Liver (tissue), 9 donors: ENCODE results near the gene LRRC8A. TPM values are rescaled to one million over a fixed set of nuclear protein-coding genes. Genes with fewer than 3 reads are reported as not detected.

Experiments
- DNase-seq: peaks from one replicate; pipeline ENCODE4 v3.0.0-alpha.2; 2017; ENCODE audit warnings: low spot score
- H3K27ac ChIP-seq, 2 donors: one replicate each; pipeline ENCODE4 v1.7.0; 2013; ENCODE audit warnings: inconsistent platforms in 2 of 2, low read length in 2 of 2, control low read depth in 1 of 2, low read depth in 1 of 2, mild to moderate bottlenecking in 1 of 2
- H3K27me3 ChIP-seq, 4 donors: one replicate each; pipeline versions ENCODE4 v1.6.1 to v1.7.0; 2013; ENCODE audit warnings: low read length in 3 of 4, inconsistent platforms in 1 of 4, mild to moderate bottlenecking in 1 of 4, moderate library complexity in 1 of 4; ENCODE audit not compliant: control insufficient read depth in 4 of 4, insufficient read depth in 4 of 4
- H3K36me3 ChIP-seq, 4 donors: one replicate each; pipeline versions ENCODE4 v1.6.1 to v1.7.0; 2013; ENCODE audit warnings: low read length in 3 of 4, mild to moderate bottlenecking in 3 of 4, low read depth in 1 of 4, moderate library complexity in 1 of 4; ENCODE audit not compliant: control insufficient read depth in 4 of 4, insufficient read depth in 3 of 4
- H3K4me1 ChIP-seq, 4 donors: one replicate each; pipeline versions ENCODE4 v1.6.1 to v1.7.0; 2013; ENCODE audit warnings: low read length in 3 of 4, mild to moderate bottlenecking in 3 of 4, moderate library complexity in 1 of 4; ENCODE audit not compliant: control insufficient read depth in 4 of 4, insufficient read depth in 4 of 4
- H3K4me3 ChIP-seq, 3 donors: one replicate each; pipeline versions ENCODE4 v1.6.1 to v1.7.0; 2013; ENCODE audit warnings: low read length in 3 of 3, control low read depth in 1 of 3, low read depth in 1 of 3, mild to moderate bottlenecking in 1 of 3
- H3K9ac ChIP-seq, 2 donors: one replicate each; pipeline ENCODE4 v1.7.0; 2013; ENCODE audit warnings: low read length in 2 of 2, mild to moderate bottlenecking in 2 of 2, moderate library complexity in 2 of 2, control low read depth in 1 of 2, low read depth in 1 of 2
- H3K9me3 ChIP-seq, 4 donors: one replicate each; pipeline versions ENCODE4 v1.6.1 to v1.7.0; 2013; ENCODE audit warnings: low read length in 3 of 4; ENCODE audit not compliant: control insufficient read depth in 4 of 4
- ATF3 ChIP-seq: IDR thresholded peaks from 2 replicates; pipeline ENCODE4 v1.6.1; 2016; ENCODE audit warnings: antibody characterized with exemption
- CTCF ChIP-seq: fragments of 150-350 bp; IDR thresholded peaks from 2 replicates; pipeline ENCODE4 v1.5.1; 2017; ENCODE audit warnings: improper control_type of control experiment, low read depth, low read length; ENCODE audit not compliant: missing input control
- EGR1 ChIP-seq, 2 donors: IDR thresholded peaks; 2 replicates each; pipeline ENCODE4 v1.6.1; 2016 to 2018; ENCODE audit warnings: antibody characterized with exemption in 2 of 2, low read depth in 2 of 2
- FOXA1 ChIP-seq: IDR thresholded peaks from 2 replicates; pipeline ENCODE4 v1.6.1; 2016; ENCODE audit warnings: antibody characterized with exemption
- FOXA2 ChIP-seq: IDR thresholded peaks from 2 replicates; pipeline ENCODE4 v1.6.1; 2016; ENCODE audit warnings: antibody characterized with exemption
- GABPA ChIP-seq, 2 donors: IDR thresholded peaks in 1 of 2; conservative IDR thresholded peaks in 1 of 2; 2 replicates each; pipeline ENCODE4 v1.6.1; 2016; ENCODE audit warnings: antibody characterized with exemption in 2 of 2, mild to moderate bottlenecking in 1 of 2, moderate library complexity in 1 of 2
- HNF4A ChIP-seq, 2 donors: conservative IDR thresholded peaks; 2 replicates each; pipeline ENCODE4 v1.6.1; 2016; ENCODE audit warnings: antibody characterized with exemption in 2 of 2, mild to moderate bottlenecking in 2 of 2
- HNF4G ChIP-seq: IDR thresholded peaks from 2 replicates; pipeline ENCODE4 v1.6.1; 2016; ENCODE audit warnings: antibody characterized with exemption
- JUND ChIP-seq, 2 donors: IDR thresholded peaks; 2 replicates each; pipeline ENCODE4 v1.6.1; 2016; ENCODE audit warnings: antibody characterized with exemption in 2 of 2
- MAX ChIP-seq: IDR thresholded peaks from 2 replicates; pipeline ENCODE4 v1.6.1; 2016; ENCODE audit warnings: antibody characterized with exemption
- NR2F2 ChIP-seq: IDR thresholded peaks from 2 replicates; pipeline ENCODE4 v1.6.1; 2016; ENCODE audit warnings: antibody characterized with exemption
- RAD21 ChIP-seq, 2 donors: IDR thresholded peaks; 2 replicates each; pipeline ENCODE4 v1.6.1; 2016; ENCODE audit warnings: antibody characterized with exemption in 2 of 2, mild to moderate bottlenecking in 2 of 2
- RXRA ChIP-seq, 2 donors: IDR thresholded peaks; 2 replicates each; pipeline ENCODE4 v1.6.1; 2017 to 2018; ENCODE audit warnings: antibody characterized with exemption in 2 of 2, mild to moderate bottlenecking in 1 of 2
- SP1 ChIP-seq: IDR thresholded peaks from 2 replicates; pipeline ENCODE4 v1.6.1; 2018; ENCODE audit warnings: antibody characterized with exemption, mild to moderate bottlenecking
- TAF1 ChIP-seq: conservative IDR thresholded peaks from 2 replicates; pipeline ENCODE4 v1.6.1; 2016; ENCODE audit warnings: antibody characterized with exemption, mild to moderate bottlenecking
- YY1 ChIP-seq: IDR thresholded peaks from 2 replicates; pipeline ENCODE4 v1.6.1; 2016; ENCODE audit warnings: antibody characterized with exemption, mild to moderate bottlenecking
- WGBS: extraction: QIAGEN DNeasy Blood & Tissue Kit; methylation state at CpG from one replicate; pipeline ENCODE4 v1.1.7; 2013; 5-methylcytosine and 5-hydroxymethylcytosine counted together
- polyA plus RNA-seq, 2 donors: library from polyadenylated mRNA; stranded (reverse) in 1 of 2; unstranded in 1 of 2; fragments of 200-250 nt in 1 of 2; fragments of >200 nt in 1 of 2; fragmentation: Nextera tagmentation in 1 of 2; extraction: Ambion mirVana in 1 of 2; gene quantifications; one replicate each; pipeline versions ENCODE4 v1.2.1 to v1.2.3, GENCODE V29; 2013 to 2015
- total RNA-seq, 2 donors: library from RNA; depleted of rRNA; stranded (reverse); fragments of >200 nt; gene quantifications; one replicate each; pipeline ENCODE4 v1.2.3, GENCODE V29; 2014
- TF ChIP-seq, protein P1 (sequence below): IDR thresholded peaks from 2 replicates; pipeline ENCODE4 v1.6.1; 2016; ENCODE audit warnings: antibody characterized with exemption, mild to moderate bottlenecking
- donor health status: healthy.
- donor health status: healthy.
- donor health status: healthy.
- donor health status: healthy.
- donor health status: healthy.

LRRC8A gene
- total and polyA plus RNA-seq, 4 donors: 14.6 to 22.8 (median 17.9) TPM

DNA sequence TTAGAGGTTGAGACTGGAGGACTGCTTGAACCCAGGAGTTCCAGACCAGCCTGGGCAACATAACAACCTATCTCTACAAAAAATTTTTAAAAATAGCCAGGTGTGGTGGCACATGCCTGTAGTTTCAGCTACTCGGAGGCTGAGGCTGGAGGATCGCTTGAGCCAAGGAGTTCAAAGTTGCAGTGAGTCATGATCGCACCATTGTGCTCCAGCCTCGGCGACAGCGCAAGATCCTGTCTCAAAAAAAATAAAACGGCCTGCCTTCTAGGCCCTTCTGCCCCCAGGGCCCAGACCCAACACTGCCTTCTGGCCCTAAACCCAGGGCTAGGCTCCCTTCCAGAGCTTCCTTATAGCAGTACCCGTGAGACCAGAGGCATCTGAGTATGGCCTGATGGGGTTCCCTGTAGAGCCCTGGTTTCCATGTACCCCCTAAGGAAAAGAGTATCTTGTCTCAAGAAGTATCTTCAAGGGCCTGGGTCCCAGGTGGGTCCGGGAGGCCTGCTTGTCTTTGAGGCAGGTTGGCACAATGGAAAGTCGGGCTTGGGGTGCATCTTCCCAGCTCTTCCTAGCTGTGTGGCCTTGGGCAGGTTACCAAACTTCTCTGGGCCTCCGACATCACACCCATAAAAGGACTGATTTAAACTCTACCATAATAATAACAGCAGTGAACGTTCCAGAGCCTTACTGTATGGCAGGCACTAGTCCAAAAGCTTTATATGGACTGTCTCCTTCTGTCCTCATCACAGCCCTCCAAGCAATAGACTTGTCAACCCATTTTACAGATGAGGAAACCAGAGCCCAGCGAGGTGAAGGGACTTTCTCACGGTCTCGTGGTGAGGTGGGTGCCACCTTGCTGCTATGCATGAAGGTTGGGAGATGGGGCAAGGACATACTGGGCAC, 9.6 kb downstream of the LRRC8A start:
- peaks cover 3 to 28% (median 10%) of the 10 kb centered on the region in 4 donors for H3K4me1 ChIP-seq
- TF ChIP-seq, protein P1, sequence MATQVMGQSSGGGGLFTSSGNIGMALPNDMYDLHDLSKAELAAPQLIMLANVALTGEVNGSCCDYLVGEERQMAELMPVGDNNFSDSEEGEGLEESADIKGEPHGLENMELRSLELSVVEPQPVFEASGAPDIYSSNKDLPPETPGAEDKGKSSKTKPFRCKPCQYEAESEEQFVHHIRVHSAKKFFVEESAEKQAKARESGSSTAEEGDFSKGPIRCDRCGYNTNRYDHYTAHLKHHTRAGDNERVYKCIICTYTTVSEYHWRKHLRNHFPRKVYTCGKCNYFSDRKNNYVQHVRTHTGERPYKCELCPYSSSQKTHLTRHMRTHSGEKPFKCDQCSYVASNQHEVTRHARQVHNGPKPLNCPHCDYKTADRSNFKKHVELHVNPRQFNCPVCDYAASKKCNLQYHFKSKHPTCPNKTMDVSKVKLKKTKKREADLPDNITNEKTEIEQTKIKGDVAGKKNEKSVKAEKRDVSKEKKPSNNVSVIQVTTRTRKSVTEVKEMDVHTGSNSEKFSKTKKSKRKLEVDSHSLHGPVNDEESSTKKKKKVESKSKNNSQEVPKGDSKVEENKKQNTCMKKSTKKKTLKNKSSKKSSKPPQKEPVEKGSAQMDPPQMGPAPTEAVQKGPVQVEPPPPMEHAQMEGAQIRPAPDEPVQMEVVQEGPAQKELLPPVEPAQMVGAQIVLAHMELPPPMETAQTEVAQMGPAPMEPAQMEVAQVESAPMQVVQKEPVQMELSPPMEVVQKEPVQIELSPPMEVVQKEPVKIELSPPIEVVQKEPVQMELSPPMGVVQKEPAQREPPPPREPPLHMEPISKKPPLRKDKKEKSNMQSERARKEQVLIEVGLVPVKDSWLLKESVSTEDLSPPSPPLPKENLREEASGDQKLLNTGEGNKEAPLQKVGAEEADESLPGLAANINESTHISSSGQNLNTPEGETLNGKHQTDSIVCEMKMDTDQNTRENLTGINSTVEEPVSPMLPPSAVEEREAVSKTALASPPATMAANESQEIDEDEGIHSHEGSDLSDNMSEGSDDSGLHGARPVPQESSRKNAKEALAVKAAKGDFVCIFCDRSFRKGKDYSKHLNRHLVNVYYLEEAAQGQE: no peak
- TF ChIP-seq FOXA2 (no peak), SP1 (no peak), MAX (no peak), GABPA (IDR thresholded peaks at IDR 0.05 in 1 of 2, conservative IDR thresholded peaks at IDR 0.05 in 1 of 2) (no peak), FOXA1 (no peak), HNF4G (no peak), ATF3 (no peak)
- H3K9me3 ChIP-seq: no peaks in the 10 kb centered on the region
- peak overlapping the region; percentile 40 to 76 for H3K27ac ChIP-seq
- no peak overlapping the region for H3K9ac ChIP-seq
- H3K36me3 ChIP-seq: peaks cover 3 to 35% (median 14%) of the 10 kb centered on the region in 4 donors
- no peak for DNase-seq
- 89% methylated on average over 15 of the region's 15 CpGs for WGBS
- H3K4me3 ChIP-seq: no peak overlapping the region
- no peaks in the 10 kb centered on the region for H3K27me3 ChIP-seq

GRCh38 chr9:128892221-128892921, 10.4 kb downstream of the LRRC8A start:
- Histone ChIP-seq H3K4me3 (no peak overlapping the region), H3K9ac (no peak overlapping the region), H3K9me3 (no peaks in the 10 kb centered on the region), H3K4me1 (peaks cover 3 to 25% (median 10%) of the 10 kb centered on the region in 4 donors), H3K27me3 (no peaks in the 10 kb centered on the region), H3K36me3 (peaks cover 5 to 32% (median 10%) of the 10 kb centered on the region in 4 donors), H3K27ac (peak overlapping the region; percentile 40 to 76)
- WGBS: 49% methylated on average over 17 of the region's 17 CpGs
- peak; percentile 61 for DNase-seq
- TF ChIP-seq HNF4G: no peak
- TF ChIP-seq TAF1: no peak
- no peak for TF ChIP-seq CTCF
- TF ChIP-seq EGR1 (IDR thresholded peaks at IDR 0.05; ENCODE audit: low read depth in 2 of 2): no peak
- no peak for TF ChIP-seq FOXA1
- TF ChIP-seq, protein P1: no peak
- TF ChIP-seq ATF3: peak; percentile 23
- no peak for TF ChIP-seq HNF4A (conservative IDR thresholded peaks at IDR 0.05)
- no peak for TF ChIP-seq YY1
- peak in 1 of 2 donors; percentile 25 for TF ChIP-seq GABPA (IDR thresholded peaks at IDR 0.05 in 1 of 2, conservative IDR thresholded peaks at IDR 0.05 in 1 of 2)
- TF ChIP-seq JUND (IDR thresholded peaks at IDR 0.05): peak; percentile 88 to 93
- no peak for TF ChIP-seq FOXA2
- TF ChIP-seq SP1: peak; percentile 49
- TF ChIP-seq RAD21 (IDR thresholded peaks at IDR 0.05): no peak
- TF ChIP-seq RXRA (IDR thresholded peaks at IDR 0.05): peak; percentile 44 to 65
- no peak for TF ChIP-seq MAX
- TF ChIP-seq NR2F2: peak; percentile 86
